Parathyroid adenoma (tissue), 2 donors: Measurements from ENCODE around the gene TSPAN11.
"Not testable (repeated sequence)": the region's sequence is repeated elsewhere in the genome, so short reads cannot be mapped to it uniquely, and the experiment has no call there.

Experiments
- H2AFZ ChIP-seq: fragments of 300-600 bp; sonication (generic); one replicate; pipeline ENCODE4 v1.7.0; 2017; ENCODE audit warnings: antibody characterized with exemption, mild to moderate bottlenecking
- H3K27ac ChIP-seq: fragments of 300-600 bp; sonication (generic); one replicate; pipeline ENCODE4 v1.7.0; 2017
- H3K27me3 ChIP-seq: fragments of 300-600 bp; sonication (generic); one replicate; pipeline ENCODE4 v1.7.0; 2017; ENCODE audit warnings: low read length; ENCODE audit not compliant: control insufficient read depth, insufficient read depth
- H3K36me3 ChIP-seq: fragments of 300-600 bp; sonication (generic); one replicate; pipeline ENCODE4 v1.7.0; 2017; ENCODE audit warnings: low read length; ENCODE audit not compliant: control insufficient read depth, insufficient read depth
- H3K4me1 ChIP-seq: fragments of 300-600 bp; sonication (generic); one replicate; pipeline ENCODE4 v1.7.0; 2017; ENCODE audit warnings: control low read depth
- H3K4me2 ChIP-seq: fragments of 300-600 bp; sonication (generic); one replicate; pipeline ENCODE4 v1.7.0; 2017; ENCODE audit warnings: low read length
- H3K4me3 ChIP-seq: fragments of 300-600 bp; sonication (generic); one replicate; pipeline ENCODE4 v1.7.0; 2017; ENCODE audit warnings: low read depth, low read length
- H3K79me2 ChIP-seq: fragments of 300-600 bp; sonication (generic); one replicate; pipeline ENCODE4 v1.7.0; 2017; ENCODE audit warnings: control low read depth
- H3K9ac ChIP-seq: fragments of 300-600 bp; sonication (generic); one replicate; pipeline ENCODE4 v1.7.0; 2017; ENCODE audit warnings: mild to moderate bottlenecking
- H3K9me3 ChIP-seq: fragments of 300-600 bp; sonication (generic); one replicate; pipeline ENCODE4 v1.7.0; 2017; ENCODE audit warnings: low read length; ENCODE audit not compliant: control insufficient read depth
- TF ChIP-seq, protein P1 (sequence below): fragments of 300-600 bp; sonication (generic); IDR thresholded peaks from one replicate; pipeline ENCODE4 v1.7.0; 2017; ENCODE audit warnings: antibody characterized with exemption, mild to moderate bottlenecking
- donor health status: primary hyperparathyroidism.

Gene TSPAN11

DNA sequence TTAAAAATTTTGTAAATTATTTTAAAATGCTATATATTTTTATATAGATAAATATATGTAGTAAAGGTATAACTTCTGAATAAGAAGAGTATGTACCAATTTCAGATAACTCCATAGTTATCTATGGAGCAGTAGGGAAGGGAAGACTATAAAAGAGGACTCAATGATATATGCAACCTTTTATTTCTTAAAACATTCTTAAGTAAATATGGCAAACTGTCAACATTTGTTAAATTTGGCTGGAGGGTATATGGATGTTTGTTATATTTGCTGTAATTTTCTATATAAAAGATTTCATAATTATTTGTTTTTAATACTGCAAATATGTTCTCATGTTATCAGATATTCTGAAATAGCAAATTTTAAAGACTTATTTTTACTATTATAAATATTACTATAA, 38.3 kb upstream of the TSPAN11 start:
- no peaks in the 10 kb centered on the region for H3K27me3 ChIP-seq

DNA sequence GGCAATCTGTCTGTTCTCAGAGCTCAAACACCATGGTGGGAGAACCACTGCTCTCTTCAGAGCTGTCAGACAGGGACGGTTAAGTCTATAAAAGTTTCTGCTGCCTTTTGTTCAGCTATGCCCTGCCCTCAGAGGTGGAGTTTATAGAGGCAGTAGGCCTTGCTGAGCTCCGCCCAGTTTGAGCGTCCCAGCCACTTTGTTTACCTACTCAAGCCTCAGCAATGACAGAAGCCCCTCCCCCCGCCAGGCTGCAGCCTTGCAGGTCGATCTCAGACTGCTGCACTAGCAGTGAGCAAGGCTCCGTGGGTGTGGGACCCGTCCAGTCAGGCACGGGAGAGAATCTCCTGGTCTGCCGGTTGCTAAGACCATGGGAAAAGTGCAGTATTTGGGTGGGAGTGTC, 32.0 kb upstream of the TSPAN11 start:
- not testable (repeated sequence) for H3K9ac ChIP-seq, H3K9me3 ChIP-seq, H3K4me2 ChIP-seq, H3K27me3 ChIP-seq, H3K36me3 ChIP-seq, H3K4me3 ChIP-seq, H3K27ac ChIP-seq, H3K4me1 ChIP-seq, H2AFZ ChIP-seq, H3K79me2 ChIP-seq

More for the DNA sequence above, 38.3 kb upstream of the TSPAN11 start:
- H3K4me1 ChIP-seq, result no peaks in the 10 kb centered on the region
- no peak overlapping the region for H3K9ac ChIP-seq
- H3K36me3 ChIP-seq, result no peaks in the 10 kb centered on the region
- TF ChIP-seq, protein P1, sequence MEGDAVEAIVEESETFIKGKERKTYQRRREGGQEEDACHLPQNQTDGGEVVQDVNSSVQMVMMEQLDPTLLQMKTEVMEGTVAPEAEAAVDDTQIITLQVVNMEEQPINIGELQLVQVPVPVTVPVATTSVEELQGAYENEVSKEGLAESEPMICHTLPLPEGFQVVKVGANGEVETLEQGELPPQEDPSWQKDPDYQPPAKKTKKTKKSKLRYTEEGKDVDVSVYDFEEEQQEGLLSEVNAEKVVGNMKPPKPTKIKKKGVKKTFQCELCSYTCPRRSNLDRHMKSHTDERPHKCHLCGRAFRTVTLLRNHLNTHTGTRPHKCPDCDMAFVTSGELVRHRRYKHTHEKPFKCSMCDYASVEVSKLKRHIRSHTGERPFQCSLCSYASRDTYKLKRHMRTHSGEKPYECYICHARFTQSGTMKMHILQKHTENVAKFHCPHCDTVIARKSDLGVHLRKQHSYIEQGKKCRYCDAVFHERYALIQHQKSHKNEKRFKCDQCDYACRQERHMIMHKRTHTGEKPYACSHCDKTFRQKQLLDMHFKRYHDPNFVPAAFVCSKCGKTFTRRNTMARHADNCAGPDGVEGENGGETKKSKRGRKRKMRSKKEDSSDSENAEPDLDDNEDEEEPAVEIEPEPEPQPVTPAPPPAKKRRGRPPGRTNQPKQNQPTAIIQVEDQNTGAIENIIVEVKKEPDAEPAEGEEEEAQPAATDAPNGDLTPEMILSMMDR, result no peak
- no peak overlapping the region for H3K27ac ChIP-seq
- no peak overlapping the region for H3K4me2 ChIP-seq
- H3K9me3 ChIP-seq, result no peaks in the 10 kb centered on the region
- H2AFZ ChIP-seq, result no peak overlapping the region
- no peaks in the 10 kb centered on the region for H3K79me2 ChIP-seq
- H3K4me3 ChIP-seq, result no peak overlapping the region

DNA sequence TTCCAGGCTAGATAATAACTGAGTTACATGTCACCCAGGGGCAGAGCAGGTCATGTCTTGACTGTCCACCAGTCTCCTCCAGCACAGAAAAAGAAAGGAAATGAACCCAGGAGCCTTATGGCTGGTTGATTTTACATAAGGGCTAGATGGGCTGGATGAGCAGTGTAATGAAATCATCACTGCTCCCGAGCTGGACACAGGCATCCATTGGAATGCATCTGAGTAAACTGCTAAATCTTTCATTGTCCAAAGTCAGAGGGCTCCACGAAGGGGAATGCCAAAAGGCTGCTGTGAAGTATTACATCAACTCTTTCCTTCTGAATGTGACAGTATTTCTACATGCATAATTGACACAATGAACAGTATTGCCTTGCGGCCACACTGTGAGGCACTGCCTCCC, 30.1 kb upstream of the TSPAN11 start:
- H3K4me2 ChIP-seq, result no peak overlapping the region
- H3K4me3 ChIP-seq, result no peak overlapping the region
- TF ChIP-seq, protein P1, result no peak
- no peaks in the 10 kb centered on the region for H3K27me3 ChIP-seq
- H2AFZ ChIP-seq, result no peak overlapping the region
- H3K27ac ChIP-seq, result no peak overlapping the region
- H3K9me3 ChIP-seq, result no peaks in the 10 kb centered on the region
- H3K36me3 ChIP-seq, result no peaks in the 10 kb centered on the region
- H3K4me1 ChIP-seq, result no peaks in the 10 kb centered on the region
- H3K79me2 ChIP-seq, result no peaks in the 10 kb centered on the region
- no peak overlapping the region for H3K9ac ChIP-seq

DNA sequence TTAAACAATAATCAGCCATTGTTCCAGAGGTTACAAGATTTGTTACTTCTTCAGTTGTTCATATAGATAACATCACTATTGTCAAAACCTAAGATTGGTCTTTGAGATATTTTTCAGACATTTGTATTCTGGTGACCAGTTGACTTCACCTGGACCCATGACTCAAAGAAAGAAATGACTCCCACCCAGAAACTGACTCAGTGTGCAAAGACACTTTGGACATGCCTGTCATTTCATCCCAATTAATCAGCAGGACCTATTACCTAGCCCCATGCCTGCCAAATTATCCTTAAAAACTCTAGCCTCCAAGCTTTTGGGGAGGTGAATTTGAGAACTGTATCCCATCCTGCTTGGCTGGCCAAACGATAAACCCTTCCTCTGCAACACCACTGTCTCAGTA, 27.7 kb upstream of the TSPAN11 start:
- H3K27me3 ChIP-seq, result no peaks in the 10 kb centered on the region
- H3K9ac ChIP-seq, result no peak overlapping the region
- peaks cover 7% of the 10 kb centered on the region for H3K4me1 ChIP-seq
- H3K4me2 ChIP-seq, result no peak overlapping the region
- no peaks in the 10 kb centered on the region for H3K9me3 ChIP-seq
- TF ChIP-seq, protein P1, result no peak
- H3K27ac ChIP-seq, result no peak overlapping the region
- no peak overlapping the region for H3K4me3 ChIP-seq
- H3K36me3 ChIP-seq, result no peaks in the 10 kb centered on the region
- no peak overlapping the region for H2AFZ ChIP-seq
- no peaks in the 10 kb centered on the region for H3K79me2 ChIP-seq

DNA sequence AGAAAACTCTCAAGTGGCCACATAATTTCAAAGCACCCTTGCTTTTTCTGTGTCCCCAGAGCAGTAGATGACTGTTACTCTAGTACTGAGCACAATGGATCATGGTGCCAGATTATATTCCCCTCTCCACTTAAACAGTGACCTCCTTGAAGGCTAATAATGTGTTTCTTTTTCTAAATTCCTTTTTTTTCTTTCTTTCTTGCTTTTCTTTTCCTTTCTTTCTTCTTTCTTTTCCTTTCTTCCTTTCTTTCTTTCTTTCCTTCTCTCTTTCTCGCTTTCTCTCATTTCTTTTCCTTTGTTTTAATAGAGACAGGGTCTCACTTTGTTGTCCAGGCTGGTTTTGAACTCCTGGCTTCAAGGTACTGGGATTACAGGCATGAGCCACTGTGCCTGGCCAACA, 26.2 kb upstream of the TSPAN11 start:
- Histone ChIP-seq H3K9me3 (no peaks in the 10 kb centered on the region), H3K27me3 (no peaks in the 10 kb centered on the region), H3K27ac (no peak overlapping the region), H3K4me2 (no peak overlapping the region), H3K9ac (no peak overlapping the region), H3K4me3 (no peak overlapping the region), H3K4me1 (peaks cover 7% of the 10 kb centered on the region), H3K36me3 (no peaks in the 10 kb centered on the region), H3K79me2 (no peaks in the 10 kb centered on the region), H2AFZ (no peak overlapping the region)
- TF ChIP-seq, protein P1, result no peak
